ENCODE results near the gene SND1.
"Not testable (repeated sequence)": the region's sequence is repeated elsewhere in the genome, so short reads cannot be mapped to it uniquely, and the experiment has no call there.

Gene SND1

GRCh38 chr7:127895814-127896280, 243.9 kb downstream of the SND1 start:
- DNase-seq = no peak

GRCh38 chr7:127896659-127897058, 244.7 kb downstream of the SND1 start:
- no peak for DNase-seq

GRCh38 chr7:127897704-127898454, 245.9 kb downstream of the SND1 start:
- no peak for DNase-seq

- no peak for DNase-seq
Observed at GRCh38 chr7:127899411-127899810, 247.4 kb downstream of the SND1 start.

- no peak for DNase-seq
Observed at GRCh38 chr7:127900141-127900540, 248.1 kb downstream of the SND1 start.

- no peak for DNase-seq
Observed at GRCh38 chr7:127900732-127901685, 249.0 kb downstream of the SND1 start.

DNA sequence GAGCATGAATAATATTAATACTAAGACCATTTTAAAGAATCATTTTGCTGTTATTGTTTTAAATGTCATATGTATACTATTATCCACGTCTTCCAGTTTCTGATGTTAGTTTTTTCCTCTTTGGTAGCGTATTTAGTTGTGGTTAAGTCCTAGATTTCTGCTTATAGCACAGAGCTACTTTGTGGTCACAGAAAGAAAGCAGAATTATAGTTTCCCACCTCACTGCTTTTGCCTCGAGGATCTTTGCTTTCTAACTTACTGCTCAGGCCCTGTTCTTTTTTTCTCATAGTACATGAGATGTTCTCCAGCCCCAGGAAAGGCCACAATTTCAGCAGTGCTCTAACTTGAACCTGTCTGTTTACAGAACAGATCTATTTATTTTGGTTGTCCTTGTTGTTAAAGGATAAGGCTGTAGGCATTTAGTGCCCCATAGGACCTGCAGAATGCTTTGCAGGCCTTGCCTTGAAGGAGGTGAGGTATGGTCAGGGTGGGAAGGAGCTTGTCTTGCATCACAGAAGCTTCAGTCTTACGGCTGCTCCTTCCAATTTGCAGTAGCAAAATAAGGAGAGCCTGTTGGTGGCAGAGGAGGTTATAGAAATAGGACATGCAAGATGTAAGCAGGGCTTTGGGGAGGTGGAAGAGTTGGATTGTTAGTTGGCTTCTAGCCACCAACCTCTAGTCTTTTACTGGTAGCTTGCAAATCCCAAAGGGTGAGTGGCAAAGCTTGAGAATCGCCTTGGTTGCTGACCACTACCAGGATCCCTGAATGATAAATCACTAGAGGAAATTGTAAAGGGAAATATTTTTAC, 250.1 kb downstream of the SND1 start:
- no peak for DNase-seq

DNA sequence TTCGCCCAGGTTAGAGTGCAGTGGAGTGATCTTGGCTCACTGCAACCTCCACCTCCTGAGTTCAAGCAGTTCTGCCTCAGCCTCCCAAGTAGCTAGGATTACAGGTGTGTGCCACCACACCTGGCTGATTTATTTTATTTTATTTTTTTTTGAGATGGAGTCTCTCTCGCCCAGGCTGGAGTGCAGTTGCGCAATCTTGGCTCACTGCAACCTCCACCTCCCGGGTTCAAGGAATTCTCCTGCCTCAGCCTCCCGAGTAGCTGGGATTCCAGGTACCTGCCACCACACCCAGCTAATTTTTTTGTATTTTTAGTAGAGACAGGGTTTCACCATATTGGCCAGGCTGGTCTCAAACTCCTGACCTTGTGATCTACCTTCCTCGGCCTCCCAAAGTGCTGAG, 250.8 kb downstream of the SND1 start:
- not testable (repeated sequence) for DNase-seq

GRCh38 chr7:127903892-127904669, 252.1 kb downstream of the SND1 start:
- no peak for DNase-seq

DNA sequence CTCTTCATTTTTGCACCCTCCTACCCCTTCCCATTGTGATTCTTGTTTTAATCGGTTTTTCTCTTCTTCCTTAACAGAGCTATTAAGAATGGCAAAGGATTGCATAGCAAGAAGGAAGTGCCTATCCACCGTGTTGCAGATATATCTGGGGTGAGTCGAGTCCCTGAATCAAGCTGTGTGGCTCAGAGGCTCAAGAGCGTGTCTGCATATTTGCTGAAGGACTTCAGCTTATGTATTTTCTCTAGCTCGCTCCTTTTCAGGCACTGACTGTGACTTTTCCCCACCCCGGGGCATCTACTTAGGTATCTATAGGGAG, 252.6 kb downstream of the SND1 start:
- no peak for DNase-seq

DNA sequence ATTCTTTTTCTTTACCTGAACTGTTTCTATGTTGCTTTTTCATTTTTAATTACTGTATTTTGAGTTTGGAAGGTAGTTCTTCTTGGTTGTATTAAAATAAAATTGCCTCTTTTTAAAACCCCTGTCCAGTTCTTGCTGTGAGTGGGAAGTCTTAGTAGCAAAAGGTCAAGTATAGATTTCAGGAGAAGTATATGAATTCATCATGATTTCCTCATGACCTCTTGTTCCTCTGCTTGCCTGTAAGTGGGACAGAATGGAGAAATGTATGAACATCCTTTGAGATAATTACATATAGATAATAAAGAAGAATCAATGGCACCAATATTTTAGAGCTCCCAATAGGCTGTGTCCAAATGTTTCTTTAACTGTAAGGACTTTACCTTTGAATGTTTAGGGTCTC, 253.0 kb downstream of the SND1 start:
- no peak for DNase-seq

DNA sequence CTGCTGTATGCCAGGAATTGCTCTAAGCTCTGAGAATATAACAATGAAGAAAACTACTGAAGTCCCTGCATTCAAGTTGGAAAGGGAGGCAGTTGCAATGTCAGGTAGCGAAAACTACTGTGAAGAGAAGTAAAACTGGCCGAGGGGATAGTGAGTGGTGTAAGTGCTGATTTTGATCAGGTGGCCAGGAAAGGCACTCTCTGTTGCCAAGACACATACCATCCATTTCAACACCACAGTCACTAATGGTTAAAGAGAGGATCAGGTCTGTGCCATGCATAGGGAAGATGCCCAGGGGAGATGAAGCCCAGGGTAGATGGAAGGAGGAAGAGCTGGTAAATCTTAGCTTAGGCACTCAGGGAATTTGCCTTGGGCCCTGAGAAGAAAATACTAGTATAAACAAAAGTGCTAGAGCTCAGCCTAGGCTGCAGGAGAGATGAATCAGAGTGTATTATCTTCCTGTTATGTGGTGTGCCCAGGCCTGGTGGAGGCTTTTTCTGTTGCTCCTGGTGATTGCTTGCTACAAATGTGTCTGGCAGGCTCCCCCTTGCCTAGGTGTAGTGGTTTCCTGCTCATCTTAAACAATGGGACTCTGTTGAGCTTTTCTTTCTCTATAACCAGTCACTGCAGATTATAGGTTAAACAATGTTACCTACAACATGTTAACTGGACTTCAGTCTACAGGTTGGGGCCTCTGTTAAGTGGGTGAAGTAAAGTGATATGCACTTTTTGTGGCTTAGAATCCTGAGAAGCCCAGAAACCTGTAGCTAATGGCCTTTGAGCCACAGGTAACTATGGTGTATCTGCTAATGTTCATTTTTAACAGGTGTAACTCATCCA, 253.7 kb downstream of the SND1 start:
- no peak for DNase-seq

- DNase-seq = no peak
Observed at GRCh38 chr7:127907110-127908040, 255.4 kb downstream of the SND1 start.

DNA sequence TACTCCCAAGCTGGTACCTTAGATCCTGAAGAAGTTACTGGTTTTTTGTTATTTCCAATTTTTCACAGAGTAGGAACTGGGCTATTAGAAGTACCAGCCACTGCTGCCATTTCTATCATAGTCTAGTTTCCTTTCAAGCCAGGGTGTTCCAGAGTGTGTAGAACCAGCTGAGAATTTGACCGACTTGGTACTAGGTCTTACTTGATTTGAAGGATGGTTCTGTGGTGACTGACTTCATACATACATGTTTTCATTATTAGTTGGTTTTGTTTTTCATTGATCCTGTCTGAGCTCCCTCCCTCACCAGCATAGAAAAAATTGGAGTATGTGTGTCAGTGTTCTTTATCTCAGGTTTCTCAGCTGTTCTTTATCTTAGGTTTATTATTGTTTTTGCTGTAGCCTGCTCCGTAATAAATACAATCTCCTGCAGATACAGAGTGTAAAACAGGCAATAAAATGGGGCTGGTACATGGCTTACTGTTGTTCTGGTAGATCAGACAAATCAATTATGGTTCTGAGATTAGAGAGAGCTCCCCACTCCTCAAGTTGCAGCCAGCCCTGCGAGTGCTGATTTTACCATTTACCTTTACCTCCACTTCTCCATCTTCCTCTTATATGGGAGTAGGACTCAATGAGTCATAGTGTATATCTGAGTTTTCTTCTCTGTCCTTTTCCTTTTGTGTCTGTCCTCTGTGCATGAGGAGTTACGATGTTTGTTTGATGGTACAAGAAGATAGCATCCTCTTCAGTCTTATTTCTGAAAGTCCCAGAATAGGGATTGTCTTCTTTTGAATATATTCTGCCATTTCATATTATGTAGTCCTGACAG, 256.6 kb downstream of the SND1 start:
- DNase-seq = no peak

- DNase-seq = no peak
Observed at GRCh38 chr7:127909424-127910152, 257.6 kb downstream of the SND1 start.

- no peak for DNase-seq
Observed at GRCh38 chr7:127910670-127911069, 258.7 kb downstream of the SND1 start.

- DNase-seq = no peak
Observed at GRCh38 chr7:127911968-127912511, 260.0 kb downstream of the SND1 start.

- no peak for DNase-seq
Observed at GRCh38 chr7:127912901-127913300, 260.9 kb downstream of the SND1 start.

Measured in activated CD8-positive, alpha-beta memory T cell treated with anti-CD3 and anti-CD28 coated beads, Interleukin-2, amount 50 U/mL, for 4 hours (primary cell).